Measurements from ENCODE around the gene PTPRK. TPM values are rescaled to one million over a fixed set of nuclear protein-coding genes. Genes with fewer than 3 reads are reported as not detected.
A peak's percentile ranks its signal among the peaks of the same experiment; 100 is the strongest.

PTPRK gene
- total RNA-seq, 2 donors from 2014 or later, result 60.6 to 121 TPM

DNA sequence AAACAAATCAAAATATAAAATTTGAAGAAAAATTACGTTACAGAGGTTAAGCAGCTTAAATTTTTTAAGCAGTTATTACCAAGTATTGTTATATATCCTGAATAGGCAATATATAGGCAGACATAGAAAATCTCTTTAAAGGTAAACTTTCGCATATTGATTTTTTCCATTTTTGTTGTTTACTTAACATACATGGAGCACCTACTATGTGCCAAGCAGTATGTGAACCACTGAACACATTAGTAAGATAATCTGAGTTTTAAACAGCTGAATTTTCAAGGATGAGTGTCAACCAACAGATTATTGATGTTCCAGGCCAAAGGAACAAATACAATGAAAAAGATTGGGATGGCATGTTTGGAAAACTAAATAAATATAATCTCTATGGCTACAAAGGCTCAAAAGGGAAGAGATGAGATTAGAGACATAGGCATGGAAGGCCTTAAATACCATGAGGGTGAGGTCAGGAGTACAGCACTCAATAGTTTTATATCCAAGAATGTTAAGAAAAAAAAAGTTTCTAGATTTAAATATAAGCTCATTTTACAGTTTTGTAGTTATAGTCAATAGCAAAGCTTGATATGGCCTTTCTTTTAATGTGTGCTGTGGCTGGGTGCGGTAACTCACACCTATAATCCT is 277.5 kb downstream of the PTPRK start:
- Histone ChIP-seq H3K27ac (no peak overlapping the region), H3K4me1 (no peaks in the 10 kb centered on the region), H3K9me3 (no peaks in the 10 kb centered on the region), H3K4me3 (no peak overlapping the region), H3K36me3 (replicated peaks in 1 of 2; ENCODE audit: insufficient read depth in 1 of 2, low read depth in 2 of 2) (no peaks in the 10 kb centered on the region), H3K27me3 (no peaks in the 10 kb centered on the region)
- intact Hi-C loops (cut with DNase I), result no loop called here
- ATAC-seq (no peak), DNase-seq (no peak)
- TF ChIP-seq POLR2A (IDR thresholded peaks at IDR 0.05) (no peak), CTCF (IDR thresholded peaks at IDR 0.05) (no peak)
- WGBS, 2 donors, result 97 to 99% methylated on average over 3 of the region's 3 CpGs

DNA sequence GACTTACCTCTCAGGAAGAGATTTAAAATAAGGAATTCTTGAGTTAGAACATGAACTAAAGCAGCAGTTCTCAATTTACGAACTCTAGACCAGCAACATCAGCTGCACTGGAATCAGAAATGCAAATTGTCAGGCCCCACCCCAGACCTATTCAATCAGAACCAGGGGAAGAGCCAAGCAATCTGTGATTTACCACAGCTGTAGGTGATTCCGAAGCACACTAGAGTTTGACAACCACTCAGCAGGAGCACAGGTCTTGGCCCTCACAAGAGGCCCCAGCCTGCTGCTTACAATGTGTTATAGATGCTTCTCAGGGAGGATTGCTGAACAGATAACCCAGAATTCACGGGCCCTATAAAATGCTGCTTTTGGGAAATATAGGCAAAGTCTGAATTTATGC is 279.2 kb downstream of the PTPRK start:
- Histone ChIP-seq H3K27me3 (no peaks in the 10 kb centered on the region), H3K27ac (no peak overlapping the region), H3K4me1 (no peaks in the 10 kb centered on the region), H3K9me3 (no peaks in the 10 kb centered on the region), H3K36me3 (replicated peaks in 1 of 2; ENCODE audit: insufficient read depth in 1 of 2, low read depth in 2 of 2) (no peaks in the 10 kb centered on the region), H3K4me3 (no peak overlapping the region)
- no peak for DNase-seq
- TF ChIP-seq CTCF (IDR thresholded peaks at IDR 0.05), result no peak
- TF ChIP-seq POLR2A (IDR thresholded peaks at IDR 0.05), result no peak
- intact Hi-C loops (cut with DNase I), result no loop called here
- 92 to 97% methylated on average over 3 of the region's 3 CpGs for WGBS, 2 donors
- no peak for ATAC-seq

- intact Hi-C loops (cut with DNase I), result no loop called here
- no peak for ATAC-seq
- H3K4me3 ChIP-seq, result no peak overlapping the region
- H3K27me3 ChIP-seq, result no peaks in the 10 kb centered on the region
- WGBS, 2 donors, result 78 to 95% methylated on average over 3 of the region's 3 CpGs
- H3K9me3 ChIP-seq, result no peaks in the 10 kb centered on the region
- H3K27ac ChIP-seq, result peak overlapping the region in 1 of 4 donors; percentile 14
- H3K36me3 ChIP-seq (replicated peaks in 1 of 2; ENCODE audit: insufficient read depth in 1 of 2, low read depth in 2 of 2), result no peaks in the 10 kb centered on the region
- TF ChIP-seq CTCF (IDR thresholded peaks at IDR 0.05) (no peak), POLR2A (IDR thresholded peaks at IDR 0.05) (no peak)
- no peak for DNase-seq
- no peaks in the 10 kb centered on the region for H3K4me1 ChIP-seq
Measured at GRCh38 chr6:128240024-128240428, 280.4 kb downstream of the PTPRK start.

- Histone ChIP-seq H3K27ac (no peak overlapping the region), H3K4me3 (no peak overlapping the region), H3K4me1 (no peaks in the 10 kb centered on the region), H3K36me3 (replicated peaks in 1 of 2; ENCODE audit: insufficient read depth in 1 of 2, low read depth in 2 of 2) (no peaks in the 10 kb centered on the region), H3K9me3 (no peaks in the 10 kb centered on the region), H3K27me3 (no peaks in the 10 kb centered on the region)
- WGBS, 2 donors, result 88 to 100% methylated on average over 1 of the region's 1 CpG
- TF ChIP-seq CTCF (IDR thresholded peaks at IDR 0.05) (no peak), POLR2A (IDR thresholded peaks at IDR 0.05) (no peak)
- ATAC-seq, result no peak
- DNase-seq, result no peak
- intact Hi-C loops (cut with DNase I), result no loop called here
Measured at GRCh38 chr6:128239146-128239545, 281.3 kb downstream of the PTPRK start.

- Histone ChIP-seq H3K4me3 (no peak overlapping the region), H3K27me3 (no peaks in the 10 kb centered on the region), H3K4me1 (no peaks in the 10 kb centered on the region), H3K27ac (no peak overlapping the region), H3K36me3 (replicated peaks in 1 of 2; ENCODE audit: insufficient read depth in 1 of 2, low read depth in 2 of 2) (no peaks in the 10 kb centered on the region), H3K9me3 (no peaks in the 10 kb centered on the region)
- intact Hi-C loops (cut with DNase I), result no loop called here
- WGBS, 2 donors, result 69 to 75% methylated on average over 1 of the region's 1 CpG
- no peak for DNase-seq
- TF ChIP-seq POLR2A (IDR thresholded peaks at IDR 0.05), result no peak
- TF ChIP-seq CTCF (IDR thresholded peaks at IDR 0.05), result no peak
- no peak for ATAC-seq
Measured at GRCh38 chr6:128238225-128238624, 282.2 kb downstream of the PTPRK start.
